ENCODE data around the gene RBM25.
"Not testable (repeated sequence)": the region's sequence is repeated elsewhere in the genome, so short reads cannot be mapped to it uniquely, and the experiment has no call there.

RBM25 gene

DNA sequence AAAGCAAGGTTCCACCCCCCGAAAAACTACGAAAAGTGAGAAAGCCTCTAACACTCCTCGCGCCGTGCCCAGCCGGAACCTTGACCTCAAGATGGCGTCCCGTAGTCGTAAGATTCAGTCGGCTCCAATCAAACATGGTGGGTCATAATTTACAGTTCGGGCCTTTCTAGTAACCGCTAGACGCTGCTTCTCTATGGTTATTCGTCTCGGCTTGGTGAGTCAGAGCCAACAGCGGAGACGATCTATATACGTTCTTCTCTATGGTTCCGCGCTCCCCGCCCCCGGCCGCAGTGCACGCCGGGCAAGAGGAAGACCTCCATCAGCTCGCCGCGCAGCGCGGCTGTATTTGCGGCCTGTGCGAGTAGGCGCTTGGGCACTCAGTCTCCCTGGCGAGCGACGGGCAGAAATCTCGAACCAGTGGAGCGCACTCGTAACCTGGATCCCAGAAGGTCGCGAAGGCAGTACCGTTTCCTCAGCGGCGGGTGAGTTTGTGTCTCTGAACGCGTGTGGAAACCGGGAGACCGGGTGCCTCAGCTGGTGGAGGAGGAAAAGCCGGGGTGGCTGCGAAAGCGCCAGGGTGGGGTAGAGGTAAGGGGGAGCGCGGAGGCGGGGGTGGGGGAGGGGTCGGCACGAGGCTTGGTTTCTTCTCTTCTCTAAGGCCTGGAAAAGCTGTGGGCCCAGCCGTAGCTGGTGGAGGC lies at the start of gene RBM25:
Gene RBM25 (plus strand): TSS at position 311 of the 698 bp plus-strand sequence. CDS start 13,108 bp downstream, outside the sequence.
- peak; percentile 98 for DNase-seq

DNA sequence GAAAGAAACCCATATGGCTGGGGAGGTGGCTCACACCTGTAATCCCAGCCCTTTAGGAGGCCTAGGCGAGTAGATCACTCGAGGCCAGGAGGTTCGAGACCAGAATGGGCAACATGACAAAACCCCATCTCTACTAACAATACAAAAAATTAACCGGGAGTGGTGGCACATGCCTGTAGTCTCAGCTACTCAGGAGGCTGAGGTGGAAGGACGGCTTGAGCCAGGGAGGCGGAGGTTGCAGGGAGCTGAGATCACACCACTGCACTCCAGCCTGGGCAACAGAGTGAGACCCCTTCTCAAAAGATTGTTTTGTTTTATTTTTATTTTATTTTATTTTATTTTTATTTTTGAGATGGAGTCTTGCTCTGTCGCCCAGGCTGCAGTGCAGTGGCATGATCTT lies 47.1 kb upstream of the RBM25 start:
- not testable (repeated sequence) for DNase-seq

DNA sequence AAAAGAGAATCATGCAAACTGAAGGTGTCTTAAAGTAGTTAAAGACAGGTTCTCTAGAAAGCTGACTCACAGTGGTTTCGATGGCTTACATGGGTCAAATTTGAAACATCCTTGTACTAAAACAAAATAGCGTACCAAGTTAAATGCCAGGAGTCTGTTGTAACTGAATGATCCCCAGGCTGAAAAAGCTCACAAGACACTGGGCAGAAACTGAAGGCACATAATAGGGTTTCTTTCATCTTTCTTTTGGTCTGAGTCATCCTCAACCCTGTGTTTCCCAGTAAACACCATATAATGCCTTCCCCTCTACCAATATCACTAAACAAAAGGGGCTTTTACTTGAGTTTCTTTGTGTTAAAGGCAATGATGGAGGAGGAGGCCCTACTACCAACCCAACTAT lies 44.2 kb upstream of the RBM25 start:
- DNase-seq: no peak

DNA sequence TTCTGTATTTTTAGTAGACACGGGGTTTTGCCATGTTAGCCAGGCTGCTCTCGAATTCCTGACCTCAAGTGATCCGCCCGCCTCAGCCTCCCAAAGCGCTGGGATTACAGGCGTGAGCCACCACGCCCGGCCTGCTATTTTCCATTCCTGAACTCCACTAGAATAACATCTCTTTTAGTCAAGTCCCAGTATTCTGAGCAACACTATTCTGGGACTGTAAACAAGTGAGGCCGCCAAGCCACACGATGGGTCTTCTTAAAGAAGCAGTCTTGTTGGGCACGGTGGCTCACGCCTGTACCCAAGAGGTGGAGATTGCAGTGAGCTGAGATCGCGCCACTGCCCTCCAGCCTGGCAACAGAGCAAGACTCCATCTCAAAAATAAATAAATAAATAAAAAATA lies 42.8 kb upstream of the RBM25 start:
- not testable (repeated sequence) for DNase-seq

DNA sequence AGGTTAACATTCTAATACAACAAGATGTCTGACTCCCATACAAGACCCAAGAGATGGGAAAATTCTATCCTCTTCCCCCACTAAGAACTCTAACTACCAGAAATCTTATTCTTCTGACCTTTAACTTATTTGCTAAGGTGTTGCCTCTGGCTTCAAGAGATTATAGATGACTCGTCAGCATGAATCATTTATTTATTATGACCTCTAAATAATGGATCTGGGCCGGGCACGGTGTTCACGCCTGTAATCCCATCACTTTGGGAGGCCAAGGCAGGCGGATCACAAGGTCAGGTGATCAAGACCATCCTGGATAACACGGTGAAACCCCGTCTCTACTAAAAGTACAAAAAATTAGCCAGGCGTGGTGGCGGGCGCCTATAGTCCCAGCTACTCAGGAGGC lies 42.3 kb upstream of the RBM25 start:
- DNase-seq: not testable (repeated sequence)

DNA sequence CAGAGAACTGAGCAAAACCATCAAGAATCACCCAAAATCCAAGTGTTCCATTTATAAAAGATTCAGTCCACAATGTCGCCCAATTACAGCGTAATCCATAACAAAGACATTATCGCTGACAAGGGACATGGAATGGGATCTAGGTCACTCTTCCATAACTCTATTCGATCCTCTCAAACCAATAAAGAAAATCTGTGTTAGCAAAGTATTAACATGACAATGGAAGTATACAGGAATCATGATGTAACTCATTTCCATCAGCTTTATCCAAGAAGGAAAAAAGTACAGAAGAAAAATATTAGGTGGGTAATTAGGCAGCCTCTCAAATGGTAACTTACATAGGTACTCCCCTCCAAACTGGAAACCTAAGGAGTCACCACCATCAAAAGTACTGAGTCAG lies 36.3 kb upstream of the RBM25 start:
- DNase-seq: no peak

DNA sequence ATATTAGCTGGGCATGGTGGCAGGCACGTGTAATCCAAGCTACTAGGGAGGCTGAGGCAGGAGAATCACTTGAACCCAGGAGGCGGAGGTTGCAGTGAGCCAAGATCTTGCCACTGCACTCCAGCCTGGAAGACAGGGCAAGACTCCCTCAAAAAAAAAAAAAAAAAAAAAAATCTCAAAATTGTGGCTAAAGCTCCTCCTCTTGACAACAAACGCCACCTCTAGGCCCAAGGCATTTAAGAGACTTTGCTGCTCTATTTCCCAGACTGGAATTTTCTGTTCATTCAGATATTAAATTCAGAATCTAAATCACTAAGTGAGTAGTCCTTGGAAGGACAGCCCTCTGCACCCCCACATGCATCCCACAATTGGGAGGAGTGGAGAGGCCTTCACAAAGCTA lies 32.8 kb upstream of the RBM25 start:
- no peak for DNase-seq

DNA sequence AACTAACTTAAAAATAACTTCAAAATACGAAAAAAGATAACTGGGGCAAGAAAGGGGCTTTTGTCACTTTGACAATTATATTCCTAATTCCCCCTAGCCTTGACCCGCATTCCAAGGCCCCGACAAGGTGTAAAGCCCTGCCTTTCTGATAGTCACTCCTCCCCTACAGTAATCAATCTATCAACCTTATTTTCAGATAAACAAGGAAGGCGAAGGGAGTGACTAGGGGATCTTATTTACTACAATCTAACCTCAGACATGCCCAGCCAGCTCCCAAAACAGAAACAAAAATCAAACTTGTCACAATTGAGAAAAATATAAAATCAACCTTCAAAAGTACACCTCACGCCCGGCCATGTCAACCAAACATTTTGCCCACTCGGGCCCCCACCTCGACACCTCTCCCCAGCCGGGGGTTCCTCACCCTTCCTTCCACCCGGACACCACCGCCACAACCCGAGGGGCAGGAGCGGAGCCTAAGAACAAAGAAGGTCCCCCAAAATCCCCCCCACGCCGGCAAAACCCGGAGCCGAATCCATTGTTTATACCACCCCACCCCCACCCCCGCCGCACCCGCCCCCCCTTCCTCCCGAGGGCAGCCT lies 32.0 kb upstream of the RBM25 start:
- DNase-seq: no peak

DNA sequence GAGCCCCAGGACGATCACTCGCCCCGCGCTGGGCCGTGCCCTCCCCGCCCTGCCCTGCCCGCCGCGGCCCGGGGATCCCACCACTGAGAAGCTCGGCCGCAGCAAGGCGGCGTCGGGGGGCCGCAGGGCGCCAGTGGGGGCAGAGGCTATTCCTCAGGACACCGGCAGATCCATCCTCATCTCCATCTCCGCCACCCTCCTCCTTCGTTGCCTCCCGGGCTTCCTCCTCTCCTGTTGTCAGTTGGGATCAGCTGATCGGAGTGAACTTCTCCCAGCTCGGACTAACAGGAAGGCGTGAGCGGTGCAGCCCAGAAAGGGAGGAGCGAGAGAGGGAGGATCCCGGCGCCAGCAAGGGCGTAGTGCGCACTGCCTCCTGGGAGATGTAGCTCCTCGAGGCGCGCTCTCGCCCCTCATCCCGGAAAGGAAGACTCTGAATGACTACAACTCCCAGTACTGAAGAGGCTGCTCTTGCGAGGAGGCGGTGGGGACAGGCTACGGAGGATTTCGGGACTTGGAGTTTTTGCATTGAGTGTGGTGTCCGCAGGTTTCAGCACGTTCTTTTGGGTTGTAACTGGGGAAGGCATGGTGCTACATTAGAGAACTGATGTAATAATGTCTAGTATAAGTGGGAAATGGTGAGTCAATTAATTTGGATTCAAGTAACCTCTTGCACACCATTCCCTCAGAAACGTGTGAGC lies 31.3 kb upstream of the RBM25 start, which contains the start of gene ZFYVE1:
Gene ZFYVE1 (minus strand): TSS at position 262 of the 698 bp plus-strand sequence. CDS start 2,598 bp downstream, outside the sequence.
- peak; percentile 91 for DNase-seq

DNA sequence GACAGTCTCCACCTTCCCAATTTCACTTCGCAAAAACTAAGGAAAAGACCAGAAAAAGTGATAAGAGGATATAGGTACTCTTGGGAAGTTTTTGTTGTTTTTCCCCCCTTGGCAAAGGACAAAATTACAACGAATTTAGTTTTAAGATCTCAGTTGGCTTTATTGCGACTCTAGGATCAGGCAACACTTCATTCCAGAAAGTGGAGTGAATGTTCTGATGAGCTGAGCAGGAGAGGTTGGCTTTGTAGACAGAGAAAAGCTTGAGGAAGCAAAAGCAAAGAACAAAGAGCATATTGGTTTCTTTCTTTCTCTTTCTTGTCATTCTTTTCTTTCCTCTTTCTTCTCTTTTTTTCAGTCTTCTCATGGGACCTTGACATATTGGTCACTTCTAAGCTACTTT lies 30.8 kb upstream of the RBM25 start:
- DNase-seq: no peak

DNA sequence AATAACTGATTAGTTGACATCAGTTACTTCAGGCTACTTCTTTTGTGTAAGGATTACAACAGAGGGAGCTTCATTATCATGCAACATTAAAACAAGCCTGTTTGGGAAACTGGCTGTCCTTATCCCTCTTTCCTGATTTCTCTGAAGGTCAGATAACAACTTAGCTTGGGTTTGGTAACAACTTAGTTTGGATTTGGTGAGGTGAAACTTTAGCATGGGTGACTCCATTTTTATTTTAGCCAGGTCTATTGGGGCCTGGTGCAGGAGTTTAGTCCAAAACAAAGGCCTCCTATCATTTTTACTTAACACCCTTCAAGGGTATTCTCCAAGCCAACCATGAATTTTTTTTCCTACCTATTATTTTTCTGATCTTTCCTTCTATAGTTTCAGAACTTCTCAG lies 30.4 kb upstream of the RBM25 start:
- DNase-seq: no peak

DNA sequence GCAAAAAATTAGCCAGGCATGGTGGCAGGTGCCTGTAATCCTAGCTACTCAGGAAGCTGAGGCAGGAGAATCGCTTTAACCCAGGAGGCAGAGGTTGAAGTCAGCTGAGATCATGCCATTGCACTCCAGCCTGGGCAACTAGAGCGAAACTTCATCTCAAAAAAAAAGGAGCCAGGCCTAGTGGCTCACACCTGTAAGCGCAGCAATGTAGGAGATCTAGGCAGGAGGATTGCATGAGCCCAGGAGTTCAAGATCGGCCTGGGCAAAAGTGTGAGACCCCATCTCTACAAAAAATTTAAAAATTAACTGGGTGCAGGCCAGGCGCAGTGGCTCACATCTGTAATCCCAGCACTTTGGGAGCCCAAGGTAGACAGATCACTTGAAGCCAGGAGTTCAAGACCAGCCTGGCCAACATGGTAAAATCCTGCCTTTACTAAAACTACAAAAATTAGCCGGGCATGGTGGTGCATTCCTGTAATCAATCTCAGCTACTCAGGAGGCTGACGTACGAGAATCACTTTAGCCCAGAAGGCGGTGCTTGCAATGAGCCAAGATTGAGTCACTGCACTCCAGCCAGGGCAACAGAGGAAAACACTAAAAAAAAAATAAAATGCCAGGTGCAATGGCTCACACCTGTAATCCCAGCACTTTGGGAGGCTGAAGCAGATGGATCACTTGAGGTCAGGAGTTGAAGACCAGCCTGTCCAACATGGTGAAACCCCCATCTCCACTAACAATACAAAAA lies 21.5 kb upstream of the RBM25 start:
- DNase-seq: not testable (repeated sequence)

DNA sequence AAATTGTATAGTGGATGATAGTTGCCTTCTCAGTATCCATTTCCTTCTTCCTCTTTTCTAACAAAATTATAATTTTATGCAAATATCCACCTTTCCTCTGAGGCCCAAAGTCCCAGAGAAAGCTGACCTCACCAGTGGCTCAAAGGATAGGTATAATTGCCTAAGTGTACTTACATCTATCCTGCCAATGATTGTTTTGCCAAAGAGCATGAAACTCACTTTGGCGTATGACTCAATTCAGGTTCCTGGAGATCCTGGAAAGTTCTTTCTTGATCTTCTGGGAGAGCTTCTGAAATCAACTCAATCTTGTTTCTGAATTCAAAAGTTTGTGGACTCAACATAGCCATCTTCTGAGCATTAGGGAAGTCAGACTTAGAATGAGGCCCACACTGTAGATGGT lies 10.5 kb upstream of the RBM25 start:
- DNase-seq: no peak

DNA sequence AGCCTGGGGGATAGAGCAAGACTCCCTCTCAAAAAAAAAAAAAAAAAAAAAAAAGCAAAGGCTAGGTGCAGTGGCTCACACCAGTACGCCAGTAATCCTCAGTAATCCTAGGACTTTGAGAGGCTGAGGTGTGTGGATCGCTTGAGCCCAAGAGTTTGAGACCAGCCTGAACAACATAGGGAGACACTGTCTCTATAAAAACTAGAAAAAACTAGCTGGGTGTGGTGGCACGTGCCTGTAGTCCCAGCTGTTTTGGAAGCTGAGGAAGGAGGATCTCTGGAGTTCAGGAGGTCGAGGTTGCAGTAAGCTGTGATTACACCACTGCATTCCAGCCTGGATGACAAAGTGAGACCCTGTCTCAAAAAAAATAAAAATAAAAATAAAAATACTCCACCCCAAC lies 8.9 kb upstream of the RBM25 start:
- DNase-seq: no peak

DNA sequence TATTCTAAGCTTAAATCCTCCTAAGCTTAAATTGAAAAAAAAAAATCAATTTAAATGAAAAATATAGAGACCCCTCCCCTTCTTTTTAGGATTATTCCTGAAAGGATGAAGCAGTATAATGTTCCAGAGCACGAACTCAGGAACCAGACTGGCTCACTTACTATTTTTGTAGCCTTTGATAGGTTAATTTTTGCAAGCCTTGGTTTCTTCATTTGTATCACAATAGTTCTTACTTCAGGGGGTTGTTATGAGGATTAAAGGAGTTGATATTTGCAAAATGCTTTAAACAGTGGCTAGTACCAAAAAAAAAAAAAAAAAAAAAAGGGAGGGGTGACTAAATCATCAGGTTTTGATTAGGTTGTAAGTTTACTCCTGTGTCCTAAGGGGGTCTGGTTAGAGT lies 3.1 kb upstream of the RBM25 start:
- no peak for DNase-seq

DNA sequence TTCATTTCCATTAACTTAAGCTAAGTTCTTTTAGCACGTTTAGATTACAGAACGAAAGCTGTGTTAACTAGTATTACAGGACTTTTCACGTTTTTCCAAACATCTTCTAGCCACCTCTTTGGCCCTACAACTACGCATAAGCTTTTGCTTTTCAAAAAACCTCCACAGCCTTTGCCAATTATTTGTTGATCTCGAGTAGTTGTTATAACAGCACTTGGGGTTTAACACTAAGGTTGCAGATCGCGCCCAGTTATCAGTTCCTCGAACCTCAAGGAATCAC lies 450 bp upstream of the RBM25 start:
- DNase-seq: peak; percentile 73

DNA sequence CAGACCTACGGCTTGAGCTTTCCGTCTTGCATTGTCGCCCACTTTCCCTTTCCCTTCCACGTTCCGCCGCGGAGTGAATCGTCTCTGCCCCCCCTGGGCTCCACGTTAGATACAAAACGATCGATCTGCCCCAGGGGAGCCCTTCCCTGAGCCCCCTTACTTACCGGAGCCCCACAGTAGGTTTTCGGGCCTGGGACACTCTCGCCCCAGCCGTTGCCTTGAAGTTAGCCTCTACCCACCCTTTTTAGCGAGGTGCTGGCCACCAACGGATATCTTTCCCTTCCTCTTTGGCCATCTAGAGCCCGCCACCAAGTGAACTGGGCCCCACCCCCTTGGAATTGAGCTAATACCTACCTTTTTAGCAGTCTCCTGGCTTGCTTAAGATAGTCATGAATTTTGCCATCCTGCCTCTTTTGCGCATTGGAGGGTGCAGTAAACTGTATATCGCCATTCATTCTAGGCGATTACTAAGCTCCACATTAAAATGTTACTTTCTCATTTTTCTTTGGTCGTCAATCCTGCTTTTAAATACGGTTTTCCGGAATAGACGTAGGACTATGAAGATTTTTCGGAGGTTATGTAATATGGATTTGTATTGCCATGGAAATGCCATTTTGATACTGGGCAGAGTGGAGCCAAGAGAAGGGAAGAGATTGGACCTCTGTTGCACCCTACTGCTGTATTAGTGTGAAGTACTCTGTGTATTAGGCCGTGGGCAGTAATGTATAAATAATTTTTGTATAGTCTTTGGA lies 764 bp downstream of the RBM25 start:
- DNase-seq: no peak

DNA sequence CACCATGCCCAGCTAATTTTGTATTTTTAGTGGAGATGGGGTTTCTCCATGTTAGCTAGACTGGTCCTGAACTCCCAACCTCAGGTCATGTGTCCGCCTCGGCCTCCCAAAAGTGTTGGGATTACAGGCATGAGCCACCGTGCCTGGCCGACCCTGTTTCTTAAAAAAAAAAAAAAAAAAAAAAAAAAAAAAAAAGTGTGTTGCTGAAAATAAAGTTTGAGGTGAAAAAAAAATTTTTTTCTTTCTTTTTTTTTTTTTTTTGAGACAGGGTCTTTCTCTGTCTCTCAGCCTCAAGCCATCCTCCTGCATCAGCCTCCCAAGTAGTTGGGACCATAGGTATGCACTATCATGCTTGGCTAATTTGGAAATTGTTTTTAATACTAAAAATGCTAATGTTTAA lies 11.3 kb downstream of the RBM25 start:
- DNase-seq: no peak

DNA sequence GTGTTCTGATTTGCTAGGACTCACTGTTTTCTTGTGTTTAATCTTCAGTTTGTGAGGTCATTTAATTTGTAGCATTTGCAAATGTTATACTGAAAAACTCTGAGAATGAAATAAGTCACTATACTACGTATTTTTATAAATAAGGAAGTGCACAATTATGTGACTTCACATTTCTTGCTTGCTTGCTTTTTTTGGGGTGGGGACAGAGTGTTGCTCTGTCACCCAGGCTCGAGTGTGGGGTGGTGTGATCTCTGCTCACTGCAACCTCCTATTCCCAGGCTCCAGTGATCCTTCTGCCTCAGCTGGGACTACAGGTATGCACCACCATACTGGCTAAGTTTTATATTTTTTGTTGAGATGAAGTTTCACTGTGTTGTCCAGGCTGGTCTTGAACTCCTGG lies 32.7 kb downstream of the RBM25 start:
- DNase-seq: no peak

DNA sequence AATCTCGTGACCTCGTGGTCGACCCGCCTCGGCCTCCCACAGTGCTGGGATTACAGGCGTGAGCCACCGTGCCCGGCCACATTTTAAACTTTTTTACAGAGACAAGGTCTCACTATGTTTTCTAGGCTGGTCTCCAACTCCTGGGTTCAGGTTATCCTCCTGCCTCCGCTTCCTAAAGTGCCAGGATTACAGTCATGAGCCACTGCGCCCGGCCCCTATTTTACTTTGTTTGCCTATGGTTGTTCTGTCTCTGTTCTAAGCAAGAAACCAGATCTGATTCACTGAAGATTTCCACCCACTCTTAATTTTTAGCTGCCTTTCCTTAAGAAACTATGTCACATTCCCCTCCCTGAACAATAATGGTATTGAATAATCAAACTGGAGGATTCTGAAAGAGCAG lies 39.1 kb downstream of the RBM25 start:
- no peak for DNase-seq

DNA sequence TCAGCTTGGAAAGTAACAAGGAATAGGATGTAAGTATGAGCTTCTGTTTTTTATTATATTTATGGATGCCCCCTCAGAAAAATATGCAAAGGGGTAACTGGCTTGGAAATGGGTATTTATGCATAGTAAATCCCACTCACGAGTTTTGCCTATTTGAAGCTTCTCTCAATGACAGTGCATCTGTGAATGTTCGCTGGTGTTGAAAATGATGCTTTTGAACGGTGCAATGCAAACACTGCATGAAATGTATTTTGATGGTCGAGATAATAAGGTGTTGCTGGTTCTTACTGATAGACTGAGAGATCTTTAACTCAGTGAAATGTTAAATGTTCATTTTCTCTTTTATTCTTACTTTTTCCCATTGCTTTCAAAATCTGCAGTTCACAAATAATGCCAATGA lies 42.0 kb downstream of the RBM25 start:
- DNase-seq: no peak

DNA sequence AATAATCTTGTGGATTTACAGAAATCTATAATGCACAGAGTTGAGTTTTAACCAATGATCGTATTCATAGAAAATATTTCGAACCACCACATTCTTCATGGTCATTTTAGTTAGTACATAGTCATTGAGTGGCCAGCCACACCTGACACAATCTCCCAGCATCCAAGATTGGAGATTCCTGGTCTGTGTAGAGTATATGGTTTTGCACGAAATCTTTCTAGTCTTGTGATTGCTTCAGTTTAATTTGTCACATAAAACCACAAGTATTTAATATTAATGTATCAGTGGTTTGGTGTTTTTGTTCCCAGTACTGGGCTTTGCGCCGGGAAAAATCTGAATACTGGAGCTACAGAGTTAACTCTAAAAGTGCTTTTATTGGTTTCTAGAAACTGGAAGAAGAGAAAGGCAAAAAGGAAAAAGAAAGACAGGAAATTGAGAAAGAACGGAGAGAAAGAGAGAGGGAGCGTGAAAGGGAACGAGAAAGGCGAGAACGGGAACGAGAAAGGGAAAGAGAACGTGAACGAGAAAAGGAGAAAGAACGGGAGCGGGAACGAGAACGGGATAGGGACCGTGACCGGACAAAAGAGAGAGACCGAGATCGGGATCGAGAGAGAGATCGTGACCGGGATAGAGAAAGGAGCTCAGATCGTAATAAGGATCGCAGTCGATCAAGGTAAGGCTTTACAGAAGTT lies 44.6 kb downstream of the RBM25 start:
- no peak for DNase-seq
